Testis (tissue), 2 donors: ENCODE results near the gene VWA8.

ENCODE experiments used
- CTCF ChIP-seq, 3 experiments: fragments of 450-650 bp in 2 of 3; fragments of 200-600 bp in 1 of 3; sonication (generic) in 1 of 3; IDR thresholded peaks; one replicate each; pipeline ENCODE4 v1.5.1; 2016 to 2019; ENCODE audit warnings: antibody characterized with exemption in 3 of 3, mild to moderate bottlenecking in 2 of 3, moderate library complexity in 1 of 3
- POLR2A ChIP-seq: fragments of 450-650 bp; IDR thresholded peaks from one replicate; pipeline ENCODE4 v1.6.1; 2017; ENCODE audit warnings: antibody characterized with exemption, mild to moderate bottlenecking, moderate library complexity

- no peak for TF ChIP-seq CTCF (IDR thresholded peaks at IDR 0.05)
- no peak for TF ChIP-seq POLR2A
Measured at GRCh38 chr13:41599619-41600018, 361.3 kb downstream of the VWA8 start.
